GM18508 (cell line): ENCODE measurements around the gene F12.

Experiments used
- ATAC-seq: cut with Tn5 transposase; IDR thresholded peaks from one replicate; pipeline ENCODE4 v1.9.1; 2021; ENCODE audit warnings: moderate number of reproducible peaks; ENCODE audit not compliant: insufficient read depth, unreplicated experiment

The F12 gene

GRCh38 chr5:177433658-177434217 is 24.4 kb upstream of the F12 start:
- ATAC-seq, result no peak

- no peak for ATAC-seq
These were observed 23.7 kb upstream of the F12 start for GRCh38 chr5:177432839-177433657.

- ATAC-seq, result no peak
These were observed 22.9 kb upstream of the F12 start for GRCh38 chr5:177432143-177432838.

- peak; percentile 28 for ATAC-seq
These were observed 22.2 kb upstream of the F12 start for GRCh38 chr5:177431317-177432142.

- ATAC-seq, result no peak
These were observed 21.6 kb upstream of the F12 start for GRCh38 chr5:177430972-177431316.

- ATAC-seq, result no peak
These were observed 21.0 kb upstream of the F12 start for GRCh38 chr5:177430140-177430951.

GRCh38 chr5:177429248-177430040 is 20.1 kb upstream of the F12 start:
- ATAC-seq, result no peak

- ATAC-seq, result no peak
These were observed 19.3 kb upstream of the F12 start for GRCh38 chr5:177428574-177429217.

GRCh38 chr5:177427919-177428573 is 18.7 kb upstream of the F12 start:
- ATAC-seq, result no peak

GRCh38 chr5:177427211-177427822 is 18.0 kb upstream of the F12 start:
- no peak for ATAC-seq

- ATAC-seq, result no peak
These were observed 17.3 kb upstream of the F12 start, which contains the start of gene GRK6 for GRCh38 chr5:177426566-177427210. GRK6 (plus strand) TSS chr5:177426676; CDS start chr5:177426846, 170 bp downstream.

GRCh38 chr5:177425801-177426565 is 16.6 kb upstream of the F12 start:
- peak; percentile 74 for ATAC-seq

- no peak for ATAC-seq
These were observed 15.9 kb upstream of the F12 start for GRCh38 chr5:177425196-177425800.

GRCh38 chr5:177423671-177424070 is 14.3 kb upstream of the F12 start:
- no peak for ATAC-seq

GRCh38 chr5:177421062-177421798 is 11.9 kb upstream of the F12 start:
- no peak for ATAC-seq
